AG09319 (cell line): ENCODE measurements around the gene SMC5.

Experiments used
- DNase-seq: peaks from one replicate; pipeline ENCODE4 v3.0.0-alpha.2; 2010; ENCODE audit warnings: low read depth; ENCODE audit errors: extremely low read depth
- CTCF ChIP-seq: IDR thresholded peaks from 2 replicates; pipeline ENCODE4 v1.5.1; 2011; ENCODE audit warnings: low read depth, mild to moderate bottlenecking, inconsistent platforms, low read length, moderate library complexity

SMC5 gene

GRCh38 chr9:70403618-70404025 is 144.8 kb downstream of the SMC5 start:
- no peak for TF ChIP-seq CTCF
- DNase-seq: no peak

GRCh38 chr9:70404261-70404660 is 145.5 kb downstream of the SMC5 start:
- DNase-seq: no peak
- TF ChIP-seq CTCF: no peak
